SK-N-MC (cell line): Measurements from ENCODE around the gene AK5.
A peak's percentile ranks its signal among the peaks of the same experiment; 100 is the strongest.

Source experiments
- DNase-seq: peaks from one replicate; pipeline ENCODE4 v3.0.0-alpha.2; 2011; ENCODE audit warnings: low read depth, low spot score
- H3K27ac ChIP-seq: fragments of 200-600 bp; sonication (generic); 2 replicates; pipeline ENCODE4 v1.5.1; 2016; ENCODE audit warnings: mixed run types
- H3K36me3 ChIP-seq: fragments of 200-600 bp; sonication (generic); 2 replicates; pipeline ENCODE4 v1.6.1; 2017; ENCODE audit warnings: antibody characterized with exemption, low read length, mixed read lengths; ENCODE audit not compliant: insufficient read depth
- H3K4me3 ChIP-seq: fragments of 200-600 bp; sonication (generic); 2 replicates; pipeline ENCODE4 v1.5.1; 2016
- H3K9ac ChIP-seq: fragments of 200-600 bp; sonication (generic); 2 replicates; pipeline ENCODE4 v1.8.0; 2017; ENCODE audit warnings: mixed run types, mixed read lengths; ENCODE audit not compliant: insufficient read length
- H3K9me3 ChIP-seq: fragments of 200-600 bp; sonication (generic); 2 replicates; pipeline ENCODE4 v1.6.1; 2017; ENCODE audit warnings: low read depth, mild to moderate bottlenecking, antibody characterized with exemption, low read length, moderate library complexity, mixed read lengths
- EZH2 ChIP-seq: fragments of 200-600 bp; sonication (generic); IDR thresholded peaks from one replicate; pipeline ENCODE4 v1.6.1; 2017; ENCODE audit warnings: antibody characterized with exemption
- FOXP2 ChIP-seq: optimal IDR thresholded peaks from 2 replicates; pipeline ENCODE3; 2011; ENCODE audit warnings: mild to moderate bottlenecking, moderate library complexity; ENCODE audit not compliant: insufficient read depth; ENCODE audit errors: extremely low read length, control extremely low read depth
- POLR2AphosphoS5 ChIP-seq: IDR thresholded peaks from 2 replicates; pipeline ENCODE4 v1.6.1; 2012; ENCODE audit warnings: mild to moderate bottlenecking, low read depth, low read length, borderline replicate concordance

The AK5 gene

DNA sequence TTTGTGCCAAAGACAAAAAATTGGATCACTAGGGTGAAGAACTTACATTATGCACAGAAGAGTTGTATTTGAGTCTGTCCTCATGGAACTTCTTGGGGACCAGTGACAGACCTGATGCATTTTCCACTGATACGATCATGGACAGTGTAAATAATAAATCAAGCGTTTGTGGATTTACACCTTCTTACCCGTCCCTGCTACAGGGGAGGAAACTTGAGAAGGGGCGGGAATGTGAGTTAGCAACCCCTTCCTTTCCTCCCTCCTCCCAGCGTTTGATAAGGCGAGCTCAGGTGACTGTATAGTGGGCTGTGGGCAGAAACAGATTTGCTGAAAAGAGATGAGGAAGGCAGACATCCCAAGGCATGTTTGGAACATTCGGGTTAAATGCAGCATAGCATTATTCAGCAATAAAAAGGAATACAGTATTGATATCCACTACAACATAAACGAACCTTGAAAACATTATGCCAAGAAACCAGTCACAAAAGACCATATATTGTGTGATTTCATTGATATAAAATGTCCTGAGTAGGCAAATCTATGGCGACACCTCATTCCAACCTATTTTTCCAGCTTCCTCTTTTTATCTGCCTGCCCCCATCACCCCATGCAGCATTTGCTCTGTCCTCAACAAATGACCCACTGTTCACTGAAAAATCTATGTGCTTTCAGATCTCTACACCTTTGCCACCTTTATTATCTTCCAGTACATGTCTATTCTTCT is 271.9 kb downstream of the AK5 start:
- DNase-seq: no peak
- no peak overlapping the region for H3K27ac ChIP-seq
- H3K9me3 ChIP-seq: no peaks in the 10 kb centered on the region
- H3K36me3 ChIP-seq: no peaks in the 10 kb centered on the region
- no peak overlapping the region for H3K4me3 ChIP-seq
- H3K9ac ChIP-seq: no peak overlapping the region
- no peak for TF ChIP-seq POLR2AphosphoS5
- no peak for TF ChIP-seq FOXP2
- no peak for TF ChIP-seq EZH2

DNA sequence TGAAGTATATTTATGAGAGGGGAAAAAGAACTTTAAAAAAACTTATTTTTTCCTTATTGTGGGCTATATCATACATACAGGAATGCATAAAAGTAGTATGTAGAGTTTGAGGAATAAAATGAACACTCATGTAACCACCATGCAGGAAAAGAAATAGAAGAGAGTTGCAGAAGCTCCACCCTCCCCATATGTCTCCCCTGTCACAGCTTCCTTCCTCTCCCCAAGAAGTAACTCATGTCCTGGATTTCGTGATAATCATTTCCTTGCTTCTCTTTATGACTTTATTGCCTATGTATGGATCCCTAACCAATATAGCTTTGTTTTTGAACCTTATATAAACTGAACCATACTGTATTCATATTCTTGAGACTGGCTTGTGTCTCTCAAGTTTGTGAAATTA is 274.2 kb downstream of the AK5 start:
- no peak for TF ChIP-seq FOXP2
- no peak for TF ChIP-seq EZH2
- TF ChIP-seq POLR2AphosphoS5: no peak
- H3K9ac ChIP-seq: no peak overlapping the region
- H3K36me3 ChIP-seq: no peaks in the 10 kb centered on the region; the same call in 1 of the 2 replicates
- H3K27ac ChIP-seq: peak overlapping the region; percentile 53; the same call in 1 of the 2 replicates
- H3K9me3 ChIP-seq: no peaks in the 10 kb centered on the region
- 0 out of 2 replicates have a peak overlapping the region, but pooled peaks have one; percentile 3 for H3K4me3 ChIP-seq
- DNase-seq: no peak

- no peak overlapping the region for H3K4me3 ChIP-seq
- TF ChIP-seq POLR2AphosphoS5: no peak
- TF ChIP-seq FOXP2: no peak
- no peak for TF ChIP-seq EZH2
- no peak overlapping the region; the same call in 1 of the 2 replicates for H3K27ac ChIP-seq
- H3K36me3 ChIP-seq: no peaks in the 10 kb centered on the region; the same call in 1 of the 2 replicates
- DNase-seq: no peak
- no peak overlapping the region for H3K9ac ChIP-seq
- no peaks in the 10 kb centered on the region for H3K9me3 ChIP-seq
These were observed 275.2 kb downstream of the AK5 start for GRCh38 chr1:77557053-77557452.

DNA sequence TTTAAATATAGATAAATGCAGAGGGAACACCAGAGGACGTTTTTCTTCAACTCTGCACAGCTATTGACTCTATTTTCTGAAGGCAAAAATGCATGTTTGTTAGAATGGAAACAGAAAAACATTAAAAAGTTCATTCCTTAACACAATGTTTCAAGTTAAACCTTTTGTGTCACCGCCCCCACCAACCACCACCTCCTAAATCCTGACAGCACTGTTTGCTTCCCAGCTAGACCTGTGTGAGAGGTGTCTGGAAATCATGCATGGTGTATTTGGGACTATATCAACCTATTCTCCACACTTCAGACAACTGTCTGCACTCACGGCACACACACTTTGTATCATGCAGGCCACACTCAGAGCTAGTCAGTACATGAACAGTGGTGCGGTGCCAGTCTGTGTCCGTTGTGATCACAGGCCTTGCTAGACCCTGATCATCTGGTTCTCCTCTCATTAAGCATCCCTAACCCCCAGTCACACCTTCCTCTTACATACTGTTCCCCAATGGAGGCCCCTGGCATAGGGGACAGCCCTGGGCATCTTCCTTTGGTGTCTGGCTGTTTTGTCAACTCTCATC is 276.9 kb downstream of the AK5 start:
- no peak for DNase-seq
- no peak overlapping the region for H3K4me3 ChIP-seq
- peaks cover 8% of the 10 kb centered on the region; the same call in 1 of the 2 replicates for H3K36me3 ChIP-seq
- no peak overlapping the region for H3K27ac ChIP-seq
- no peak for TF ChIP-seq FOXP2
- no peak for TF ChIP-seq POLR2AphosphoS5
- no peak for TF ChIP-seq EZH2
- H3K9me3 ChIP-seq: no peaks in the 10 kb centered on the region
- no peak overlapping the region for H3K9ac ChIP-seq

DNA sequence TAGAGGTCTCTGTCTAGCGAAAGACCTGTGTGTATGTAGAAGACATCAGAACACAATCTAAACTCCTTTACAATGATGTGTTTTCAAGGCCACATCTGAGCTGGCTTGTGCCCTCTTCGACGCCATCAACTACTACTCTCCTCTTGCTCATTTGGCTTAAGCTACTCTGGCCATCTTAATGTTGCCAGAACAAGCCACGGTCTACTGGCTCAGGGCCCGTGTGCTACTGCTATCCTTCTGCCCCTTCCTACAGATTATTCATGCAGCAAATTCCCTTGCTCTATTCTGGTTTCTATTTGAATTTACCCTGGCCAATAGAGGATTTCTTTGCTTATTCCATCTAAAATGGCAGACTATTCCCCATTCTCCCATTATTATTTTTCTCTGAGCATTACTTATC is 278.9 kb downstream of the AK5 start:
- no peak overlapping the region for H3K4me3 ChIP-seq
- TF ChIP-seq FOXP2 (no peak), EZH2 (no peak), POLR2AphosphoS5 (no peak)
- no peak overlapping the region for H3K27ac ChIP-seq
- H3K9me3 ChIP-seq: no peaks in the 10 kb centered on the region
- DNase-seq: no peak
- no peak overlapping the region for H3K9ac ChIP-seq
- peaks cover 18% of the 10 kb centered on the region for H3K36me3 ChIP-seq

DNA sequence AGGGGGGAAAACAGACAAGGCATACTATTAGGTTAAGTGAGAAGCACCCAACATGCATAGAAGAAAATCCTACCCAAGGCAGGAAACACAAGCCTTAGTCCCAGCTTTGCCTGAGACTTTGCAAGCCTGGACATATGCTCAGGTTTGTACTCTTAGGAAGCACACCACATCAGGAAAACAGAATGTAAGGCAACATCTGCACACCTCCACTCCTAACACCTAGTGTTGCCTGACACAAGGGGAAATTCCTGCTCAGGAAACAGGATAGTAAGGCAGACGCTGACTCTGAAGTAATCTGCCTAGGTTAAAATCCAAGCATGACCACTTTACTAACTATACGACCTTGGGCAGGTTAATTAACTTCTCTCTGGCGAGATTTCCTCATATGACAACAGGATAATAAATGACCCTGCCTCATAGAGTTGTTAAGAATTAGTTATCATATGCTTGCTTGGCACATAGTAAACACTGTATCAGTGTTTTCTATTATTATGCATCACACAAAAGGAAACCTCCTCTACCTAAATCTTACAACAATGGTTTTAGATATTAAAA is 280.9 kb downstream of the AK5 start:
- H3K4me3 ChIP-seq: no peak overlapping the region
- no peak for TF ChIP-seq POLR2AphosphoS5
- TF ChIP-seq EZH2: no peak
- no peak for TF ChIP-seq FOXP2
- DNase-seq: no peak
- no peak overlapping the region for H3K27ac ChIP-seq
- peaks cover 36% of the 10 kb centered on the region for H3K36me3 ChIP-seq
- H3K9ac ChIP-seq: no peak overlapping the region
- no peaks in the 10 kb centered on the region for H3K9me3 ChIP-seq

- peak; percentile 84 for DNase-seq
- peaks cover 44% of the 10 kb centered on the region for H3K36me3 ChIP-seq
- TF ChIP-seq POLR2AphosphoS5 (no peak), FOXP2 (peak; percentile 75)
- H3K9me3 ChIP-seq: no peaks in the 10 kb centered on the region
- H3K4me3 ChIP-seq: peak overlapping the region; percentile 53
- H3K27ac ChIP-seq: peak overlapping the region; percentile 88
- H3K9ac ChIP-seq: no peak overlapping the region
These were observed 283.5 kb downstream of the AK5 start for GRCh38 chr1:77565321-77565720.

- no peak for DNase-seq
These were observed 289.8 kb downstream of the AK5 start for GRCh38 chr1:77571642-77572041.

GRCh38 chr1:77579547-77579946 is 297.7 kb downstream of the AK5 start:
- no peak for DNase-seq

More at GRCh38 chr1:77571642-77572041, 289.8 kb downstream of the AK5 start:
- H3K9ac ChIP-seq: no peak overlapping the region
- H3K9me3 ChIP-seq: no peaks in the 10 kb centered on the region
- no peak for TF ChIP-seq EZH2
- no peak for TF ChIP-seq FOXP2
- no peak for TF ChIP-seq POLR2AphosphoS5
- peaks cover 62% of the 10 kb centered on the region for H3K36me3 ChIP-seq
- H3K27ac ChIP-seq: no peak overlapping the region
- H3K4me3 ChIP-seq: no peak overlapping the region

More at GRCh38 chr1:77579547-77579946, 297.7 kb downstream of the AK5 start:
- Histone ChIP-seq H3K36me3 (peaks cover 64% of the 10 kb centered on the region), H3K9me3 (no peaks in the 10 kb centered on the region), H3K4me3 (no peak overlapping the region), H3K27ac (no peak overlapping the region), H3K9ac (no peak overlapping the region)
- no peak for TF ChIP-seq EZH2
- no peak for TF ChIP-seq FOXP2
- no peak for TF ChIP-seq POLR2AphosphoS5
